ENCODE measurements around the gene WNK1. TPM values are rescaled to one million over a fixed set of nuclear protein-coding genes. Genes with fewer than 3 reads are reported as not detected.

Gene WNK1
- total RNA-seq, 3 donors from 2014 or later, result 173 to 192 (median 176) TPM

GRCh38 chr12:909861-910260 lies 157.5 kb downstream of the WNK1 start:
- no peak overlapping the region for H3K27ac ChIP-seq

GRCh38 chr12:910416-910815 lies 158.0 kb downstream of the WNK1 start:
- intact Hi-C loops (cut with DNase I; ENCODE audit: low total_unique reads), result no loop called here
- DNase-seq (ENCODE audit: low spot score in 2 of 2), result no peak
- Histone ChIP-seq H3K36me3 (peaks cover 4% of the 10 kb centered on the region), H3K27ac (no peak overlapping the region), H3K4me1 (no peaks in the 10 kb centered on the region), H3K27me3 (no peaks in the 10 kb centered on the region), H3K4me3 (no peak overlapping the region), H3K9me3 (no peaks in the 10 kb centered on the region)
- TF ChIP-seq CTCF (IDR thresholded peaks at IDR 0.05) (no peak), POLR2AphosphoS5 (IDR thresholded peaks at IDR 0.05) (no peak), POLR2A (IDR thresholded peaks at IDR 0.05) (no peak)

More at GRCh38 chr12:909861-910260, 157.5 kb downstream of the WNK1 start:
- no peaks in the 10 kb centered on the region for H3K27me3 ChIP-seq
- TF ChIP-seq POLR2AphosphoS5 (IDR thresholded peaks at IDR 0.05), result no peak
- TF ChIP-seq POLR2A (IDR thresholded peaks at IDR 0.05), result no peak
- no peak for TF ChIP-seq CTCF (IDR thresholded peaks at IDR 0.05)
- no peaks in the 10 kb centered on the region for H3K9me3 ChIP-seq
- no peaks in the 10 kb centered on the region for H3K4me1 ChIP-seq
- H3K4me3 ChIP-seq, result no peak overlapping the region
- H3K36me3 ChIP-seq, result peaks cover 4% of the 10 kb centered on the region
- no peak for DNase-seq (ENCODE audit: low spot score in 2 of 2)
- intact Hi-C loops (cut with DNase I; ENCODE audit: low total_unique reads), result no loop called here

GRCh38 chr12:911191-911826 lies 158.9 kb downstream of the WNK1 start:
- Histone ChIP-seq H3K27me3 (no peaks in the 10 kb centered on the region), H3K4me1 (no peaks in the 10 kb centered on the region), H3K27ac (no peak overlapping the region), H3K9me3 (no peaks in the 10 kb centered on the region), H3K4me3 (no peak overlapping the region), H3K36me3 (peaks cover 4% of the 10 kb centered on the region)
- DNase-seq (ENCODE audit: low spot score in 2 of 2), result no peak
- intact Hi-C loops (cut with DNase I; ENCODE audit: low total_unique reads), result no loop called here
- TF ChIP-seq CTCF (IDR thresholded peaks at IDR 0.05) (no peak), POLR2AphosphoS5 (IDR thresholded peaks at IDR 0.05) (no peak), POLR2A (IDR thresholded peaks at IDR 0.05) (no peak)

GRCh38 chr12:912466-913235 lies 160.3 kb downstream of the WNK1 start:
- H3K4me3 ChIP-seq, result no peak overlapping the region
- peaks cover 4% of the 10 kb centered on the region for H3K36me3 ChIP-seq
- H3K27me3 ChIP-seq, result no peaks in the 10 kb centered on the region
- intact Hi-C loops (cut with DNase I; ENCODE audit: low total_unique reads), result no loop called here
- H3K9me3 ChIP-seq, result no peaks in the 10 kb centered on the region
- no peak for DNase-seq (ENCODE audit: low spot score in 2 of 2)
- no peak overlapping the region for H3K27ac ChIP-seq
- TF ChIP-seq CTCF (IDR thresholded peaks at IDR 0.05) (no peak), POLR2AphosphoS5 (IDR thresholded peaks at IDR 0.05) (no peak), POLR2A (IDR thresholded peaks at IDR 0.05) (no peak)
- H3K4me1 ChIP-seq, result no peaks in the 10 kb centered on the region

Data from breast epithelium (tissue), 4 donors.